ENCODE data around the gene FGFR1OP2. TPM values are rescaled to one million over a fixed set of nuclear protein-coding genes. Genes with fewer than 3 reads are reported as not detected.
A peak's percentile ranks its signal among the peaks of the same experiment; 100 is the strongest.
"Not testable (repeated sequence)": the region's sequence is repeated elsewhere in the genome, so short reads cannot be mapped to it uniquely, and the experiment has no call there.

The FGFR1OP2 gene
- total and polyA plus RNA-seq, 8 donors: 12.3 to 94.2 (median 30.8) TPM

DNA sequence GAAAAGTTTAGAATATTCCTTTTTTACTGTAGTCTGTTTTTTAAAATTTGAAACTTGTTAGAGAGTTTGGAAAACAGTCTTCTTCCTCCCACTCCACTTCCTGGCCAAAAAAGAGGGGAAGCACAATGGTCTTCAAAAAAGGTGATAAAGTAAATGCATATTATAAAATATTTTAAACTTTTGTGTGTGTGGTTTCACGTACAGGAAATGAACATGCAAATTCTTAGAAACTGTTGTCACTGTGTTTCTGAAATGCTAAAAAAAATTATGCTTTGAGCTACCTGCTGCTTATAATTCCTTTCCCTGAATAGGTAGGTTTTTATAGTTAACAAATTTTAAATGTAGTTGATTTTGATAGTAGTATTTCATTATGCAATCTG, 2.9 kb downstream of the FGFR1OP2 start:
- Histone ChIP-seq H3K36me3 (no peaks in the 10 kb centered on the region), H3K27me3 (no peaks in the 10 kb centered on the region), H3K9me3 (no peaks in the 10 kb centered on the region), H3K4me1 (peaks cover 18 to 59% (median 39%) of the 10 kb centered on the region in 4 donors), H3K4me3 (peak overlapping the region in 1 of 4 donors; percentile 3), H3K27ac (peak overlapping the region in 1 of 5 donors; percentile 48)
- WGBS, 5 donors: 55 to 67% (median 61%) methylated on average over 1 of the region's 1 CpG
- DNase-seq: no peak
- intact Hi-C loops (cut with DNase I; ENCODE audit: low total_unique reads): loop anchor here (10.0 kb wide), 1 partner anchor 64 kb away; no protein-coding TSS in a partner anchor
- TF ChIP-seq POLR2AphosphoS5 (IDR thresholded peaks at IDR 0.05) (no peak), EP300 (IDR thresholded peaks at IDR 0.05) (no peak), POLR2A (IDR thresholded peaks at IDR 0.05) (no peak)
- TF ChIP-seq, protein P1, sequence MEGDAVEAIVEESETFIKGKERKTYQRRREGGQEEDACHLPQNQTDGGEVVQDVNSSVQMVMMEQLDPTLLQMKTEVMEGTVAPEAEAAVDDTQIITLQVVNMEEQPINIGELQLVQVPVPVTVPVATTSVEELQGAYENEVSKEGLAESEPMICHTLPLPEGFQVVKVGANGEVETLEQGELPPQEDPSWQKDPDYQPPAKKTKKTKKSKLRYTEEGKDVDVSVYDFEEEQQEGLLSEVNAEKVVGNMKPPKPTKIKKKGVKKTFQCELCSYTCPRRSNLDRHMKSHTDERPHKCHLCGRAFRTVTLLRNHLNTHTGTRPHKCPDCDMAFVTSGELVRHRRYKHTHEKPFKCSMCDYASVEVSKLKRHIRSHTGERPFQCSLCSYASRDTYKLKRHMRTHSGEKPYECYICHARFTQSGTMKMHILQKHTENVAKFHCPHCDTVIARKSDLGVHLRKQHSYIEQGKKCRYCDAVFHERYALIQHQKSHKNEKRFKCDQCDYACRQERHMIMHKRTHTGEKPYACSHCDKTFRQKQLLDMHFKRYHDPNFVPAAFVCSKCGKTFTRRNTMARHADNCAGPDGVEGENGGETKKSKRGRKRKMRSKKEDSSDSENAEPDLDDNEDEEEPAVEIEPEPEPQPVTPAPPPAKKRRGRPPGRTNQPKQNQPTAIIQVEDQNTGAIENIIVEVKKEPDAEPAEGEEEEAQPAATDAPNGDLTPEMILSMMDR (IDR thresholded peaks at IDR 0.05): no peak

DNA sequence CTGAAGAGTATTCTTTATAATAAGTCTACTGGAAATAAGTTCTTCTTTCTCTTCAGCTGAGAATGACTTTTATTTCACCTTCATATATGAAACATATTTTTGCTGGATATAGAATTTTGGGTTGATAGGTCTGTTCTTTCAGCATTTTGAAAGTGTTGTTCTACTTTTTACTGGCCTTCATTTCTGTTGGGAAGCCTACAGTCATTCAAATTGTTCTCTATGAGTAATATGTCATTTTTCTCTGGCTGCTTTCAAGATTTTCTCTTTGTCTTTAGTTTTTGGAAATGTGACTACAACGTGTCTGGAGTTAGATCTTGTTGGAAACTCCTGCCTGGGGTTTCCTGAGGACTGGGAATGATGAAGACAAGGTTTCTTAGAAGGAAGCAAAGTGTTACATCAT, 10.0 kb downstream of the FGFR1OP2 start:
- TF ChIP-seq EP300 (IDR thresholded peaks at IDR 0.05) (no peak), POLR2A (IDR thresholded peaks at IDR 0.05) (no peak), POLR2AphosphoS5 (IDR thresholded peaks at IDR 0.05) (no peak)
- TF ChIP-seq, protein P1 (IDR thresholded peaks at IDR 0.05): no peak
- intact Hi-C loops (cut with DNase I; ENCODE audit: low total_unique reads): loop anchor here (10.0 kb wide), 1 partner anchor 56 kb away; no protein-coding TSS in a partner anchor
- H3K9me3 ChIP-seq: peaks cover 0 to 11% (median 5%) of the 10 kb centered on the region in 4 donors
- no peak overlapping the region for H3K4me3 ChIP-seq
- peaks cover 0 to 31% (median 9%) of the 10 kb centered on the region in 4 donors for H3K4me1 ChIP-seq
- 79 to 90% (median 88%) methylated on average over 1 of the region's 1 CpG for WGBS, 5 donors
- peaks cover 0 to 8% (median 1%) of the 10 kb centered on the region in 4 donors for H3K36me3 ChIP-seq
- H3K27me3 ChIP-seq: no peaks in the 10 kb centered on the region
- DNase-seq: no peak
- H3K27ac ChIP-seq: no peak overlapping the region

DNA sequence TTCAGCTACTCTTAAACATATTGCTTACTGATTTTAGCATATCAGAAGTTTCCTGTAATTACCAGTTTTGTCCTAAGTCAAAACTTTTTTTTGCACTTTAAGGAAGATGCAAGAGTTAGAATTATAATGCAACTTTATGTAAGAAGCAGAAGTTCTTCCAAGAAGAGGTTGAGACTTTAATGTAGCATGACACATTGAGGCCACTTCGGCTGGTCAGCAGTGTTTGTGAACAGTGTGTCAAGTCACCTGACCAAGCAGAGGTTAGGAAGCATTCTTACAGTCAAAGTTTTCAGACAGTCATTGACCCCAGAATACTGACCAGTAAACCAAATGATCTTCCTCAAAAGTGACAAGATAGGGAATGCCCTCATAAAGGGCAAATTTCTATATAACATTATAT, 15.2 kb downstream of the FGFR1OP2 start:
- H3K4me3 ChIP-seq: no peak overlapping the region
- WGBS, 5 donors: 39 to 59% (median 47%) methylated on average over 1 of the region's 1 CpG
- intact Hi-C loops (cut with DNase I; ENCODE audit: low total_unique reads): no loop called here
- H3K9me3 ChIP-seq: peaks cover 0 to 8% (median 4%) of the 10 kb centered on the region in 4 donors
- H3K36me3 ChIP-seq: peaks cover 19 to 36% (median 28%) of the 10 kb centered on the region in 4 donors
- DNase-seq: peak in 1 of 2 donors; percentile 17
- no peaks in the 10 kb centered on the region for H3K27me3 ChIP-seq
- TF ChIP-seq EP300 (IDR thresholded peaks at IDR 0.05) (no peak), POLR2AphosphoS5 (IDR thresholded peaks at IDR 0.05) (no peak)
- TF ChIP-seq, protein P1 (IDR thresholded peaks at IDR 0.05): no peak
- H3K27ac ChIP-seq: no peak overlapping the region
- H3K4me1 ChIP-seq: peaks cover 0 to 30% (median 9%) of the 10 kb centered on the region in 4 donors

DNA sequence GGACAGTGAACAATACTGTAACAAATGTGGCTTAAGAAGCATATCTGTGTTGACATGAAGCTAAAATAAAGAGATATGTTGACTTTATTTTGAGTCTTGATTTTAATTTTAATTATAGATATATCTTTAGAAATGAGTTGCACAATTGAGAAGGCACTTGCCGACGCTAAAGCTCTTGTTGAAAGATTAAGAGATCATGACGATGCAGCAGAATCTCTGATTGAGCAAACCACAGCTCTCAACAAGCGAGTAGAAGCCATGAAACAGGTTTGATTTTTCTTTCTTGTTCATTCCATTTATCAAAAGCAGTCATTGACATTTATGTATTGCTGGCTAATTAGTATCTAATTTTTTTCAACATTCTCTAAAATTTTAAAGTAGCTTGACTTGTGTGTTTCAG, 15.8 kb downstream of the FGFR1OP2 start:
- Histone ChIP-seq H3K9me3 (peaks cover 0 to 2% (median under 1%) of the 10 kb centered on the region in 4 donors), H3K27me3 (no peaks in the 10 kb centered on the region), H3K4me1 (peaks cover 0 to 30% (median 9%) of the 10 kb centered on the region in 4 donors), H3K27ac (no peak overlapping the region), H3K36me3 (peaks cover 20 to 38% (median 32%) of the 10 kb centered on the region in 4 donors), H3K4me3 (no peak overlapping the region)
- WGBS, 5 donors: 70 to 78% (median 74%) methylated on average over 4 of the region's 4 CpGs
- TF ChIP-seq EP300 (IDR thresholded peaks at IDR 0.05): no peak
- TF ChIP-seq POLR2A (IDR thresholded peaks at IDR 0.05): no peak
- TF ChIP-seq, protein P1 (IDR thresholded peaks at IDR 0.05): no peak
- no peak for TF ChIP-seq POLR2AphosphoS5 (IDR thresholded peaks at IDR 0.05)
- intact Hi-C loops (cut with DNase I; ENCODE audit: low total_unique reads): no loop called here
- DNase-seq: no peak

DNA sequence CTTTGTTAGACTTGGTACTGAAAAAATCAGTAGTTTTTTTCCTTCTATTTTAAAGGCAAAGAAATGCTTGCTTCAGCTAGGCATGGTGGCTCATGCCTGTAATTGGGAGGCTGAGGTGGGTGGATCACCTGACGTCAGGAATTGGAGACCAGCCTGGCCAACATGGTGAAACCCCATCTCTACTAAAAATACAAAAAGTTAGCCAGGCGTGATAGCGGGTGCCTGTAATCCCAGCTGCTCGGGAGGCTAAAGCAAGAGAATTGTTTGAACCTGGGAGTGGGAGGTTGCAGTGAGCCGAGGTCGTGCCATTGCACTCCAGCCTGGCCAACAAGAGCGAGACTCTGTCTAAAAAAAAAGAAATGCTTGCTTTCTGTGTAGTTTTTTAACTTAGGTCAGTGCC, 23.1 kb downstream of the FGFR1OP2 start:
- H3K4me3 ChIP-seq; H3K27ac ChIP-seq; intact Hi-C loops (cut with DNase I; ENCODE audit: low total_unique reads); H3K27me3 ChIP-seq; H3K9me3 ChIP-seq; H3K4me1 ChIP-seq; DNase-seq: not testable (repeated sequence)
- H3K36me3 ChIP-seq: peaks cover 20 to 83% (median 79%) of the 10 kb centered on the region in 4 donors
- 95 to 97% (median 96%) methylated on average over 7 of the region's 7 CpGs for WGBS, 5 donors

Measured in stomach (tissue), 9 donors.